ENCODE data around the gene OR2AE1. TPM values are rescaled to one million over a fixed set of nuclear protein-coding genes. Genes with fewer than 3 reads are reported as not detected.

The OR2AE1 gene
- total and polyA plus RNA-seq, 2 of the 13 experiments (the other 11 are each of a cell fraction or from before 2014, with no cell fraction given) = not detected

- no peak for TF ChIP-seq ZHX1 (CRISPR knock-in tag; IDR thresholded peaks at IDR 0.05; ENCODE audit: low read depth)
- TF ChIP-seq ZFP36 (IDR thresholded peaks at IDR 0.05; ENCODE audit: borderline replicate concordance, low read depth, low read length, partially characterized antibody) = no peak
- no peak for TF ChIP-seq ZNF674 (CRISPR knock-in tag; IDR thresholded peaks at IDR 0.05; ENCODE audit: low read depth)
- TF ChIP-seq ATAD3A (CRISPR knock-in tag; IDR thresholded peaks at IDR 0.05) = no peak
- TF ChIP-seq ZFP90 (CRISPR knock-in tag; IDR thresholded peaks at IDR 0.05; ENCODE audit: borderline replicate concordance) = no peak
- no peak for TF ChIP-seq TFAP4 (IDR thresholded peaks at IDR 0.05; ENCODE audit: borderline replicate concordance, low read depth)
- TF ChIP-seq SOX5 (CRISPR knock-in tag; IDR thresholded peaks at IDR 0.05; ENCODE audit: borderline replicate concordance) = peak; percentile 21; the same call in 1 of the 2 replicates
- TF ChIP-seq ZNF362 (CRISPR knock-in tag; IDR thresholded peaks at IDR 0.05; ENCODE audit: borderline replicate concordance) = peak; percentile 72
- TF ChIP-seq RFX5 (IDR thresholded peaks at IDR 0.05; ENCODE audit: low read depth, low read length) = no peak
- no peak for TF ChIP-seq CENPBD1 (CRISPR knock-in tag; IDR thresholded peaks at IDR 0.05; ENCODE audit: borderline replicate concordance, low read depth)
- no peak for TF ChIP-seq TFE3 (CRISPR knock-in tag; IDR thresholded peaks at IDR 0.05)
- TF ChIP-seq MXD3 (CRISPR knock-in tag; IDR thresholded peaks at IDR 0.05) = no peak
- TF ChIP-seq NR2F2 (IDR thresholded peaks at IDR 0.05; ENCODE audit: borderline replicate concordance, low read depth) = no peak
- TF ChIP-seq ZFP36L2 (CRISPR knock-in tag; IDR thresholded peaks at IDR 0.05) = no peak
- TF ChIP-seq ZFP82 (CRISPR knock-in tag; IDR thresholded peaks at IDR 0.05; ENCODE audit: borderline replicate concordance) = no peak
- no peak for TF ChIP-seq ZNF180 (CRISPR knock-in tag; IDR thresholded peaks at IDR 0.05; ENCODE audit: borderline replicate concordance, low read depth)
- TF ChIP-seq HNF1A (IDR thresholded peaks at IDR 0.05; ENCODE audit: low read depth) = no peak
- TF ChIP-seq HNF1A (CRISPR knock-in tag; IDR thresholded peaks at IDR 0.05; ENCODE audit: borderline replicate concordance) = no peak
Measured at GRCh38 chr7:99831595-99831994, 45.2 kb downstream of the OR2AE1 start (continued).
